ENCODE results near the gene PAXX.

The PAXX gene

DNA sequence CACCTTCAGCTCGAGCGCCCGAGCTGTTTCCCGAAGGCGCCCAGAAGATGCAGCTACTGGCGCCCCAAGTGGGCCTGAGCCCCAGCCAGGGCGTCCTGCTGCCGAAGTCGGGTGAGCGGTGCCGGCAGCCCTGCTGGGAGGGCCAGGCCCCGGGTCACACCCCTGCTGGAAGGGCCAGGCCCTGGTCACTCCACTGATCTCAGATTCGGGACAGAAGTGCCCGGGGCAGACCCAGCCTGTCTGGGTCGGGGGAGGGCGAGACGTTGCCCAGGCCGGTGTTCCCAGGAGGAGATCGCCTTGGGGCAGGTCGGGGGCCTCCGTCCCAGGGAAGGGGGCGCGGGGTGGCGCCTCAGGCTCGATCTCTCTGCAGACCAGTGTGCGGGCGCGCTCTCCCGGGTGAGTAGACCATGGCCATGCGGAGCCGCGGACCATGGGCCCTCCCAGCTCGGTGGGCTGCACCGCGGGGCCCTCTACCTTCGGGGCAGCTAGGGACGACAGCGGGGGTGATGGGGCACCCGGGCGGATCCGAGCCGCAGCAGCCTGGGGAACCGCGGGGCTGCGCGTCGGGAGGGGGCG lies 7.1 kb upstream of the PAXX start:
- TF ChIP-seq, protein P1, sequence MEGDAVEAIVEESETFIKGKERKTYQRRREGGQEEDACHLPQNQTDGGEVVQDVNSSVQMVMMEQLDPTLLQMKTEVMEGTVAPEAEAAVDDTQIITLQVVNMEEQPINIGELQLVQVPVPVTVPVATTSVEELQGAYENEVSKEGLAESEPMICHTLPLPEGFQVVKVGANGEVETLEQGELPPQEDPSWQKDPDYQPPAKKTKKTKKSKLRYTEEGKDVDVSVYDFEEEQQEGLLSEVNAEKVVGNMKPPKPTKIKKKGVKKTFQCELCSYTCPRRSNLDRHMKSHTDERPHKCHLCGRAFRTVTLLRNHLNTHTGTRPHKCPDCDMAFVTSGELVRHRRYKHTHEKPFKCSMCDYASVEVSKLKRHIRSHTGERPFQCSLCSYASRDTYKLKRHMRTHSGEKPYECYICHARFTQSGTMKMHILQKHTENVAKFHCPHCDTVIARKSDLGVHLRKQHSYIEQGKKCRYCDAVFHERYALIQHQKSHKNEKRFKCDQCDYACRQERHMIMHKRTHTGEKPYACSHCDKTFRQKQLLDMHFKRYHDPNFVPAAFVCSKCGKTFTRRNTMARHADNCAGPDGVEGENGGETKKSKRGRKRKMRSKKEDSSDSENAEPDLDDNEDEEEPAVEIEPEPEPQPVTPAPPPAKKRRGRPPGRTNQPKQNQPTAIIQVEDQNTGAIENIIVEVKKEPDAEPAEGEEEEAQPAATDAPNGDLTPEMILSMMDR (IDR thresholded peaks at IDR 0.05; ENCODE audit: unreplicated experiment in 3 of 3), result no peak
- Mint-ChIP-seq H3K4me3 (no peak overlapping the region), H3K27me3 (ENCODE audit: low read depth) (peaks cover 12% of the 10 kb centered on the region), H3K4me1 (peaks cover 8% of the 10 kb centered on the region), H3K9me3 (no peaks in the 10 kb centered on the region), H3K27ac (no peak overlapping the region), H3K36me3 (ENCODE audit: low read depth) (no peaks in the 10 kb centered on the region)

DNA sequence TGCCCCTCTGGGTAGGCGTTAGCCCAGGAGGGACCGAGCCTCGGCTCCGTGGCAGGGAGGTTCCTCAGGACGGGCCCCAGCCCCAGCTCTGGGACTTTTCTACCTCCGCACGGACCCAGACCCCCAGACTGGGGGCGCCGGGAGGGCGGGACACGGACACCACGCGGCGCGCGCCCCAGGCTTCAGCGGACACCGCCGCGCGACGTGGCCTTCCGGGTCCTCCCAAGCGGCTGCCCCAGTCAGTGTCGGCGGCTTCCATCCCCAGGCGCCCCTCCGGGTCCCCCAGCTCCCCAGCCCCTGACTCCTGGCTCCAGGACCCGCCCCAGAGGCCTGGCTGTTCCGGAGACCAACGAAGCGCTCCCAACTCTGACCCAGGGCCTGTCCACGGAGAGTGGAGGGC lies 6.4 kb upstream of the PAXX start:
- Mint-ChIP-seq H3K27ac (no peak overlapping the region), H3K4me1 (peaks cover 8% of the 10 kb centered on the region), H3K27me3 (ENCODE audit: low read depth) (peaks cover 12% of the 10 kb centered on the region), H3K4me3 (no peak overlapping the region), H3K36me3 (ENCODE audit: low read depth) (no peaks in the 10 kb centered on the region), H3K9me3 (no peaks in the 10 kb centered on the region)
- TF ChIP-seq, protein P1 (IDR thresholded peaks at IDR 0.05; ENCODE audit: unreplicated experiment in 3 of 3), result no peak

DNA sequence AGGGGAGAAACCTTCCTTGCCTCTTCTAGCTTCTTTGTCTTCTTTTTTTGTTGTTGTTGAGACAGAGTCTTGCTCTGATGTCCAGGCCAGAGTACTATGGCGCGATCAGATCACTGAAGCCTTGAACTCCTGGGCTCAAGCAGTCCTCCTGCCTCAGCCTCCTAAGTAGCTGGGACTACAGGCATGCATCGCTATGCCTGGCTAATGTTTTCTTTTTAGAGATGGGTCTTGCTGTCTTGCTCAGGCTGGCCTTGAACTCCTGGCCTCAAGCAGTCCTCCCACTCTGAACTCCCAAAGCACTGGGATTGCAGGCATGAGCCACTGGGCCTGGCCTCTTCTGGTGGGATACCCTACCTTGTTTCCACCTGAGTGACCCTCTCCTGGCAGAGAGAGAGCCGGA lies 3.4 kb upstream of the PAXX start:
- TF ChIP-seq, protein P1 (IDR thresholded peaks at IDR 0.05; ENCODE audit: unreplicated experiment in 3 of 3), result no peak
- no peak overlapping the region for H3K4me3 Mint-ChIP-seq
- peaks cover 10% of the 10 kb centered on the region for H3K27me3 Mint-ChIP-seq (ENCODE audit: low read depth)
- peaks cover 6% of the 10 kb centered on the region for H3K4me1 Mint-ChIP-seq
- H3K36me3 Mint-ChIP-seq (ENCODE audit: low read depth), result no peaks in the 10 kb centered on the region
- no peaks in the 10 kb centered on the region for H3K9me3 Mint-ChIP-seq
- no peak overlapping the region for H3K27ac Mint-ChIP-seq

DNA sequence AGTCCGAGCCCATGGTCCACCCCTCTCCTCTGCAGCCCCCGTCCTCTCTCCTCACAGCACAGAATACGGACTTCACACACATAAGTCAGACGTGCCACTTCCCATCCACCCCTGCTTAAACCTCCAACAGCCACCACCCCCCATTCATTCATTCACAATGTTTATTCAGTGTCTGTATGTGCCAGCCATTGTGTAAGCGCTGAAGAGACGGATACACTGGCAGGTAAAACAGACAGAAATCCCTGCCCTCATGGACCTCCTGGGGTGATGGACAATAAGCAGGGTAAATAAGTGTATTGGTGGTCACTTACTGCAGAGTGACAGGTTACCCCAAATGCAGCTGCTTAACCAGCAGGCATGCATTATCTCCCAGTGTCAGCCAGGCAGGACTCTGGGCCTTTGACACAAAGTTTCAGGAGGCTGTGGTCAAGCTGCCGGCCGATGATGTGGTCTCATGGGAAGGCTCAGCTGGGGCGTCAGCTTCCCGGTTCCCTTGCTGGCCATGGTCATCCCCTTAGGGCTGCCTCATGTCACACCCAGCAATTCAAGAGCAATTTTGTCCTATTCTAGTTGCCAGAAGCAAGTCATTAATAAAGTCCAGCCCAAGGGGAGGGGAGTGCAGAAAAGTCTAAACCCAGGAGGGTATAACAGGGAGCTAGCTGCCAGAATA lies 1.8 kb upstream of the PAXX start:
- TF ChIP-seq, protein P1 (IDR thresholded peaks at IDR 0.05; ENCODE audit: unreplicated experiment in 3 of 3), result no peak
- H3K36me3 Mint-ChIP-seq (ENCODE audit: low read depth), result no peaks in the 10 kb centered on the region

DNA sequence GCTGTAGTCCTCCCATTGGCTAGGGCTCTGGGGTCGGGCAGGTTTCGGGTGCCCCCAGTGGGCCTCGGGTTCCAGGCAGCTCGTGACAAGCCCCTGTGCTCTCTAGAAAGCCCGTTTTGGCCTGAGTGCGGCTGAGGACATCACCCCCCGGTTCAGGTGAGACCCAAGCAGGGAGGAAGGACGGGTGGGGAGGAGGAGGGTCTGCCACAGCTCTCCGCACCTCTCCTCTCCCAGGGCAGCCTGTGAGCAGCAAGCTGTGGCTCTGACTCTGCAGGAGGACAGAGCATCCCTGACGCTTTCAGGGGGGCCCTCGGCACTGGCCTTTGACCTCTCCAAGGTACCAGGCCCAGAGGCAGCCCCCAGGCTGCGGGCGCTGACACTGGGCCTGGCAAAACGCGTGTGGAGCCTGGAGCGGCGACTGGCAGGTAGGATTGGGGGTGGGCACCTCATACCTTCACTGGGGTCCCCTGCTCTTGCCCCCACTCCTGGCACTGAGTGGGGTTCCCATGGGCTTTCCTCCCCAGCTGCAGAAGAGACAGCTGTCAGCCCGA lies 672 bp downstream of the PAXX start:
- TF ChIP-seq, protein P1 (IDR thresholded peaks at IDR 0.05; ENCODE audit: unreplicated experiment in 3 of 3), result no peak
- Mint-ChIP-seq H3K9me3 (no peaks in the 10 kb centered on the region), H3K27me3 (ENCODE audit: low read depth) (peaks cover 8% of the 10 kb centered on the region), H3K4me1 (peaks cover 7% of the 10 kb centered on the region), H3K36me3 (ENCODE audit: low read depth) (no peaks in the 10 kb centered on the region), H3K27ac (peak overlapping the region in 1 of 3 experiments; percentile 30), H3K4me3 (peak overlapping the region; percentile 84 to 87 (median 87))

More for the DNA sequence above, 1.8 kb upstream of the PAXX start:
- Mint-ChIP-seq H3K27ac (peak overlapping the region in 2 of 3 experiments; percentile 39 to 49), H3K4me1 (peaks cover 4% of the 10 kb centered on the region), H3K9me3 (no peaks in the 10 kb centered on the region), H3K4me3 (peak overlapping the region; percentile 71 to 84 (median 72)), H3K27me3 (ENCODE audit: low read depth) (peaks cover 8% of the 10 kb centered on the region)
